DND-41 (cell line): ENCODE data around the gene NXPE3.

Experiments used
- ATAC-seq: fragments of 200-7000 bp; cut with Tn5 transposase; 3 replicates; pipeline ENCODE4 v1.9.1; 2021; ENCODE audit warnings: low read depth; ENCODE audit not compliant: insufficient read depth
- DNase-seq: peaks from one replicate; pipeline ENCODE4 v3.0.0-alpha.2; 2020
- H2AFZ ChIP-seq: 2 replicates; pipeline ENCODE4 v1.6.0; 2012; ENCODE audit warnings: low read depth, low read length
- H3K27ac ChIP-seq: 2 replicates; pipeline ENCODE4 v1.5.1; 2012; ENCODE audit warnings: low read length, inconsistent platforms
- H3K27me3 ChIP-seq: fragments of 200-600 bp; sonication (generic); 2 replicates; pipeline ENCODE4 v1.6.0; 2012; ENCODE audit warnings: low read length, mild to moderate bottlenecking, inconsistent platforms; ENCODE audit not compliant: insufficient read depth, poor library complexity
- H3K36me3 ChIP-seq: 2 replicates; pipeline ENCODE4 v1.5.1; 2012; ENCODE audit warnings: low read length, inconsistent platforms; ENCODE audit not compliant: insufficient read depth
- H3K4me1 ChIP-seq: 2 replicates; pipeline ENCODE4 v1.5.1; 2012; ENCODE audit warnings: mild to moderate bottlenecking, low read length; ENCODE audit not compliant: insufficient read depth
- H3K4me2 ChIP-seq: 2 replicates; pipeline ENCODE4 v1.6.0; 2012; ENCODE audit warnings: mild to moderate bottlenecking, moderate library complexity, low read length, inconsistent platforms; ENCODE audit not compliant: insufficient read depth
- H3K4me3 ChIP-seq, 2 experiments: fragments of 200-600 bp in 1 of 2; shearing (Covaris generic) in 1 of 2; 2 replicates each; pipeline ENCODE4 v1.5.1; 2012 to 2016; ENCODE audit warnings: inconsistent platforms in 2 of 2, low read length in 2 of 2, mild to moderate bottlenecking in 2 of 2, low read depth in 1 of 2, moderate library complexity in 1 of 2
- H3K79me2 ChIP-seq: 2 replicates; pipeline ENCODE4 v1.6.0; 2012; ENCODE audit warnings: low read length, inconsistent platforms; ENCODE audit not compliant: insufficient read depth
- H3K9ac ChIP-seq: 2 replicates; pipeline ENCODE4 v1.6.0; 2012; ENCODE audit warnings: low read depth, mild to moderate bottlenecking, inconsistent platforms, low read length, moderate library complexity
- H3K9me3 ChIP-seq: 2 replicates; pipeline ENCODE4 v1.5.1; 2012; ENCODE audit warnings: low read length, moderate library complexity, mild to moderate bottlenecking, inconsistent platforms; ENCODE audit not compliant: insufficient read depth, severe bottlenecking
- H4K20me1 ChIP-seq: 2 replicates; pipeline ENCODE4 v1.6.0; 2012; ENCODE audit warnings: low read length; ENCODE audit not compliant: insufficient read depth
- EZH2 ChIP-seq: IDR thresholded peaks from 3 replicates; pipeline ENCODE4 v1.6.1; 2012; ENCODE audit warnings: borderline replicate concordance, low read depth, mild to moderate bottlenecking, moderate library complexity, low read length, inconsistent platforms; ENCODE audit not compliant: severe bottlenecking
- TF ChIP-seq, protein P1 (sequence below): IDR thresholded peaks from 2 replicates; pipeline ENCODE4 v1.5.1; 2012; ENCODE audit warnings: borderline replicate concordance, low read length, moderate library complexity, mild to moderate bottlenecking; ENCODE audit not compliant: poor library complexity, severe bottlenecking; ENCODE audit errors: extremely low read depth

NXPE3 gene

GRCh38 chr3:101817992-101818391 lies 39.0 kb downstream of the NXPE3 start:
- no peak overlapping the region for H3K4me2 ChIP-seq
- no peaks in the 10 kb centered on the region for H3K79me2 ChIP-seq
- H3K27ac ChIP-seq = no peak overlapping the region
- H3K9ac ChIP-seq = no peak overlapping the region
- H3K9me3 ChIP-seq = no peaks in the 10 kb centered on the region
- H3K36me3 ChIP-seq = peaks cover 44% of the 10 kb centered on the region; the same call in 1 of the 2 replicates
- H3K4me1 ChIP-seq = no peaks in the 10 kb centered on the region
- ATAC-seq (no peak), DNase-seq (no peak)
- TF ChIP-seq, protein P1, sequence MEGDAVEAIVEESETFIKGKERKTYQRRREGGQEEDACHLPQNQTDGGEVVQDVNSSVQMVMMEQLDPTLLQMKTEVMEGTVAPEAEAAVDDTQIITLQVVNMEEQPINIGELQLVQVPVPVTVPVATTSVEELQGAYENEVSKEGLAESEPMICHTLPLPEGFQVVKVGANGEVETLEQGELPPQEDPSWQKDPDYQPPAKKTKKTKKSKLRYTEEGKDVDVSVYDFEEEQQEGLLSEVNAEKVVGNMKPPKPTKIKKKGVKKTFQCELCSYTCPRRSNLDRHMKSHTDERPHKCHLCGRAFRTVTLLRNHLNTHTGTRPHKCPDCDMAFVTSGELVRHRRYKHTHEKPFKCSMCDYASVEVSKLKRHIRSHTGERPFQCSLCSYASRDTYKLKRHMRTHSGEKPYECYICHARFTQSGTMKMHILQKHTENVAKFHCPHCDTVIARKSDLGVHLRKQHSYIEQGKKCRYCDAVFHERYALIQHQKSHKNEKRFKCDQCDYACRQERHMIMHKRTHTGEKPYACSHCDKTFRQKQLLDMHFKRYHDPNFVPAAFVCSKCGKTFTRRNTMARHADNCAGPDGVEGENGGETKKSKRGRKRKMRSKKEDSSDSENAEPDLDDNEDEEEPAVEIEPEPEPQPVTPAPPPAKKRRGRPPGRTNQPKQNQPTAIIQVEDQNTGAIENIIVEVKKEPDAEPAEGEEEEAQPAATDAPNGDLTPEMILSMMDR = no peak
- TF ChIP-seq EZH2 = no peak
- H3K4me3 ChIP-seq = no peak overlapping the region
- H3K27me3 ChIP-seq = no peaks in the 10 kb centered on the region
- H4K20me1 ChIP-seq = no peaks in the 10 kb centered on the region
- no peak overlapping the region for H2AFZ ChIP-seq

DNA sequence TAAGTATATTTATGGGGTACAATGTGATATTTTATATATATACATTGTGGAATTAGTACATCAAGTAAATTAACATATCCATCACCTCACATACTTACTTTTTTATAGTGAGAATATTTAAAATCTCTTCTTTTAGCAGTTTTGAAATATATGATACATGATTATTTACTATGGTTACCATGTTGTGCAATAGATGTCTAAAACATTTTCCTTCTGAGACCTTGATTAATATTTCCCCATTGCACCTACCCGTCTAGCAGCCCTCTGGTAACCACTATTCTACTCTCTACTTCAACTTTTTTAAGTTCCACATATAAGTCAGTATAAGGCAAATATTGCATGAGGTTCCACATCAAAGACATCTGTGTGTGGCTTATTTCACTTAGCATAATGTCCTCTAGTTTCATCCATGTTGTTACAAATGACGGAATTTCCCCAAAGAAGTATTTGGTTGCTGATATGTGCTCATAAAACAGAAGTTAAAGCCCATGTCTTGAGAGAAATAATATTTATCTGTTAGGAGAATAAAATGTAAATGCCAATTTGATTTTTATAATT lies 40.7 kb downstream of the NXPE3 start:
- Histone ChIP-seq H4K20me1 (no peaks in the 10 kb centered on the region), H3K27me3 (no peaks in the 10 kb centered on the region), H3K9ac (no peak overlapping the region), H2AFZ (no peak overlapping the region), H3K4me1 (no peaks in the 10 kb centered on the region), H3K79me2 (no peaks in the 10 kb centered on the region), H3K27ac (no peak overlapping the region), H3K36me3 (peaks cover 44% of the 10 kb centered on the region; the same call in 1 of the 2 replicates), H3K9me3 (no peaks in the 10 kb centered on the region), H3K4me2 (no peak overlapping the region), H3K4me3 (no peak overlapping the region)
- no peak for TF ChIP-seq EZH2
- TF ChIP-seq, protein P1 = no peak
- ATAC-seq (no peak), DNase-seq (no peak)

DNA sequence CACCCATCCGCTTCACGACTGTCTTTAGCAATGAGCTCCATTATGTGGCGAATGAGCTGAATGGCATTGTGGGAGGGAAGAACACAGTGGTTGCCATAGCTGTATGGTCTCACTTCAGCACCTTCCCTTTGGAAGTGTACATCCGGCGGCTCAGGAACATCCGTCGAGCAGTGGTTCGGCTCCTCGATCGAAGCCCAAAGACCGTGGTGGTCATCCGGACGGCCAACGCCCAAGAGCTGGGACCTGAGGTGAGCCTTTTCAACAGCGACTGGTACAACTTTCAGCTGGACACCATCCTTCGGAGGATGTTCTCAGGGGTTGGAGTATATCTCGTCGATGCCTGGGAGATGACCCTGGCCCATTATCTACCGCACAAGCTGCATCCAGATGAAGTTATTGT lies 42.5 kb downstream of the NXPE3 start:
- H3K4me3 ChIP-seq = no peak overlapping the region
- H3K4me1 ChIP-seq = no peaks in the 10 kb centered on the region
- H3K9ac ChIP-seq = no peak overlapping the region
- H4K20me1 ChIP-seq = no peaks in the 10 kb centered on the region
- no peak for DNase-seq
- TF ChIP-seq EZH2 = no peak
- TF ChIP-seq, protein P1 = no peak
- H2AFZ ChIP-seq = no peak overlapping the region
- peaks cover 42% of the 10 kb centered on the region; the same call in 1 of the 2 replicates for H3K36me3 ChIP-seq
- no peak overlapping the region for H3K27ac ChIP-seq
- no peaks in the 10 kb centered on the region for H3K9me3 ChIP-seq
- no peaks in the 10 kb centered on the region for H3K27me3 ChIP-seq
- no peak for ATAC-seq
- H3K4me2 ChIP-seq = no peak overlapping the region
- H3K79me2 ChIP-seq = no peaks in the 10 kb centered on the region

DNA sequence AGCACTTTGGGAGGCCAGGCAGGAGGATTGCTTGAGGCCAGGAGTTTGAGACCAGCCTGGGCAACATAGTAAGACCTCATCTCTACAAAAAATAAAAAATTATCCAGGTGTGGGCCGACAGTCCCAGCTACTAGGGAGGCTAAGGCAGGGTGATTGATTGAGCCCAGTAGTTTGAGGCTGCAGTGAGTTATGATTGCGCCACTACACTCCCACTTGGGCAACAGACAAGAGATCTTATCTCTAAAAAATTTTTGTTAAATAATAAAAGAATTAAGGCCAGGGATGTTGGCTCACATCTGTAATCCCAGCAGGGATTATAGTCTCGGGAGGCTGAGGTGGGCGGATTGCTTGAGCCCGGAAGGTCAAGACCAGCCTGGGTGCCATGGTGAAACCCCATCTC lies 44.5 kb downstream of the NXPE3 start:
- Histone ChIP-seq H4K20me1 (no peaks in the 10 kb centered on the region), H2AFZ (no peak overlapping the region), H3K79me2 (no peaks in the 10 kb centered on the region), H3K4me3 (no peak overlapping the region), H3K4me2 (no peak overlapping the region), H3K27me3 (no peaks in the 10 kb centered on the region), H3K27ac (no peak overlapping the region), H3K4me1 (peaks cover 7% of the 10 kb centered on the region; the same call in 1 of the 2 replicates), H3K9ac (no peak overlapping the region), H3K9me3 (no peaks in the 10 kb centered on the region), H3K36me3 (peaks cover 30% of the 10 kb centered on the region; the same call in 1 of the 2 replicates)
- no peak for DNase-seq
- ATAC-seq = no peak
- TF ChIP-seq, protein P1 = no peak
- no peak for TF ChIP-seq EZH2
